ENCODE results near the gene CACNA1S.

Gene CACNA1S

DNA sequence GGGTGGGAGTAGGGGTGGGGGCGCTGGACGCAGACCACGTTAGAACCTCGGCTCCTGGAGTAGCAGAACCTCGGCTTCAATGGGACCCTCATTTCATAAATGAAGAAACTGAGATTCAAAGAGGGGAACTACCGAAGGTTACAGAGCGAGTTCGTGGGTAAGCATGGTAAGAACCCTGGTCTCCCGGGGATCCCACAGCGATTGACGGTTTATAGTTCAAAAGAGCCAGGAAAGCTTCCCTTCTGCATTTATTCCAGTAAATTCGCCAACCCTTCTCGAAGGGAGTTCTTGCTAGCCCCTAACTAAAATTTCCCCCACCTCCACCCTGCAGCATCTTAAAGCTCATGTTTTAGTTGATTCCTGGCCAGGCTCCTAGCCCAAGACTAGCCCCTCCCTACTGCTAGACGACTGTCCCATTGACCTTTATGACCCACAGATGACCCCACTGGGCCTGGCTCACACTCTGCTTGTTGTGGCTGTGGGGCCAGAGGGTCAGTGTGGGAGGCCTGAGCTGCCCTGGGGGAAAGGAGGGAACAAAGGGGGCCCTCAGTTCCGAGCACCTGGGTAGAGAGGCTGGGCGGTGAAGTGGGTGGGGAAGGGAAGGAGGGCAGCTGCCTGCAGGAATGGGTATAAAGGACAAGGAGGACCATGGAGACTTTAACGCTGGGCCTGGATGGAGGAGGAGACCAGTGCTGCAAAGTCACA is 88.2 kb downstream of the CACNA1S start:
- FAIRE-seq = no peak

DNA sequence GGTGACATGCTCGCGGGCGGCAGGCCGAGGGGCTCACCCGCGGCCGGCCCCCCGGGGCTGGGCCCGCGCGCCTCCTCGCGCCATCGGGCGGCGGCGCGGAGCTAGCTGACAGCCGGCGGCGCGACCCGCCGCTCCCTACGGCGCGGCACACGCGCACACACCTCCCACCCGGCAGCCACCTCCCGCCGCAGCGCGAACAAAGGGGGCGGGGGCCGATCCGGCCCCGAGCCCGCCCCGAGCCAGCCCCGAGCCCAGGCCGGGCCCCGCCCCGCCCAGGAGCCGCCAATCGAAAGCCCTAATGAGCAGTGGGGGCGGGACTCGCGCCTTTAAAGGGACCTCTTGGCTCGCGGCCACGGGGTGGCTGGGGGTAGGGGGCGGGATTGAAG is 88.7 kb downstream of the CACNA1S start, which contains the start of gene KIF21B:
Gene KIF21B (minus strand): TSS at position 198 of the 386 bp plus-strand sequence. CDS start 331 bp downstream, outside the sequence.
- no peak for FAIRE-seq

DNA sequence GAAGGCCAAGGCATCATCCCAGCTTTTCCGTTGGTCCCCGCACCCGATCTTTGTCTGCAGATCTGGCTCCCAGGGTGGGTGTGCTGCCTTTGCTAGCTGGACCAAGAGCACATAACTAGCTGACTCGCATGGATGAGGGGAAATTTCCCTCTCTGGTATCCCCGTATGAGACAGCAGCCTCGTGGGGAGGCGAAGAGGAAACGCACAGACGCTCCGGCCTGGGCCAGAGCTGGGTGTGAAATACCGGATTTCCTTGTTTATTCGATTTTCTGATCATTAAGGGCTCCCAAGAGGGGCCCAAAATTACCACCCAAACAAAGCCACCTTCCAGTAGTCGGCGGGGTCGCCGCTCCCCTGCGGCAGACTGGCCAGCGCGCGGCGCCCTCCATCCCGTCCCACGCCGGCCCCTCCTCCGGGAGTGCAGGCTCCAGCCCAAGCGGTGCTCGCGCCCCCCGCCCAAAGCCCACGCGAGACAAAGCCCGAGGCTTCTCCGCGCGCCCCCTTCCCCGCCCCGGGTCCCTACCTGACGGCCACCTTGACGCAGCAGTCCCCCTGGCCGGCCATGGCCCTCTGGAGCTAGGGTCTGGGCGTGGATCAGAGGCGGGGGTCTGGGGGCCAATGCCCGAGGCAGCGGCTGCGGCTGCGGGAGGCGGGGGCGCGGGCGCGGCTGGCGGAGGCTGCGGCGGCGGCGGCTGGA is 89.3 kb downstream of the CACNA1S start:
- FAIRE-seq = no peak

DNA sequence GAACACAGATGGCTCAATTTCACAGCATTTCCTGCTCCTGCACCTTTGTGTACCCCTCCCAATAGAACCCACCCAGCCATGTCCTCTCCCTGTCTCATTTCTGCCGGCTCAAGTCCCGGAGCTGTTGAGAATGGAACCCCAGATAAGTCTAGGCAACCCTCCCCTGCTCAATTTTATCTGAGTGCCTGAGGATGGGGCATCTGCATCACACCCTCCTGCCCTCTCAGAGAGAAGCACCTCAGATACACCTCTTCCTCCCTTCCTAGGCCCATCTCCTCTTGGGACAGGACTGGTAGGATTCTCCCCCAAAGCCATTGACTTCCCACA is 89.8 kb downstream of the CACNA1S start:
- no peak for FAIRE-seq

DNA sequence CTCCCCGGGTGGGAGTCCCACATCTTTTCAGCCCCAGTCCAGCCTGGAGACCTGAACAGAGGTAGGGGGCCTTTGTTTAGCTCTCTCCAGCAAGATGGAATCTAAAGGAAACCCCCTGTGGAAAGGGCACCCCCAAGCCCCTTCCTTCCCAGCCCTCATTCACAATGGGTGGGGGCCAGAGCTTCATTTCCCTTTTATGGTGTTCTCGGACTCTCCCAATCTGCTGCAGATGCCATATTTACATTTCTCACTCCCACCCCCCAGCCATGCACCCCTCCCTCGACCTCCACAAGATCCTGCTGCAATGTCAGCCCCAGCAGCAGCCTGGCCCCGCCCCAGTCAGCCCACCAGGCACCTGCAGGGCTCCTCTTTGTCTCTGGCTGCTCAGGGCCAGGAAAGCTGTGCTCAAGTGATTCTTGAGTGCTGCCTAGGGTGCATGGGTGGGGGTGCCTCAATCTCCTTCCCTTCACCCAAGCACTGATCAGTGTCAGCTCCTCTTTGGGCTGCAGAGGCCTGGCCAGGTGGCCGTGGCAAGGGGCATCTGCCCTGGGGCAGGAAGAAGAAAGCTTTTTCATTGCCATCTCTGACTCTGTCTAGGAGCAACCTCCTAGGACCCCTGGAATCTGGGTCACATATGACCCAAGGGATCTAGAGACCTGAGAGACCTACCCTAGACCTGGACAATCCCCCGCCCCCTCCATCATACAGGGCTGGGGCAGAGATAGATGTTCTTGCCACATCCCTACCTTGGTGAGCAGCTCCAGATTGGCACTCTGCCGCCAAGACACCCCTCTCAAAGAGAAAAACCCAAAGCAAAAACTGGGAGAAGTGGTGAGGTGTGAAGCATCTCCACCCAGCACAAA is 90.4 kb downstream of the CACNA1S start:
- no peak for FAIRE-seq

DNA sequence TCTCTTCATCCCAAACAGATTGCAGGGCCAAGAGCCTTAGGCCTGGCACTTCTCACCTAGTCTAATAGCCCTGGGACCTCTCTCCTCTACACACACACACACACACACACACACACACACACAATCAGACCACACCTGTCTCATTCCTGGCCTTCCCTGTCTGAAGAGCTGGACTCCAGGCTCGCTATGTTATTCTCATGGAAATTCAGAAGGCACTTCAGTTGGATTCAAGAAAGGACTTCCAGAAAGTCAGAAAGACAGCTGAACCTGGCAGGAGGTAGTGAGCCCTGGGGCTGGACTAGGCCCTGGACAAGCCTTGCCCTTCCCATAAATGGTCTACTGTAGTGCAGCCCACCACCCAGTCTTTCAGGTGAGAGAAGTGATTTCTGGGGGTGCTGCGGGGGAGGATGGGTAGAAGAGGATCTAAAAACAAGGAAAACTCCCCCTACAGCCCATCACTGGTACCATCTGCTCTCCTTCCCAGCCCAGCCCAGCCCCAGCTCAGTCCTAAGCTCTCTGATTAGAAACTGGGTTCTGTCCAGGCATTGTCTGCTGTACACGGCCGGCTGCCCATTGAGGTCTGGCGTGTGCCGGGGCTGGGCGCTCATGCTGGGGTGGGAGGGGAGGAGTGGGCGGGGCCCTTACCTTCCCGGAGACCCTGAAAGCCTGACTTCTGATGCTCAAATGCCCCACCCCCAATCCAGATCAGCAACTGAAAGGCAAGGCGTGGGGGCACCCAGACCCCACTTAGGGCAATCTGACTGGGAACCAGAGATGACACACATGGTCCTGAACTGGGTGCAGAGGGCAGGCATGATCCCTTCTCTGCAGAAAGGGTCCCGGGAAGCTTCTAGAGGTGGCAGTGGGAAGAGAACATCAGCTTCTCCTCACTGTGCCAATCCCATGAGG is 91.3 kb downstream of the CACNA1S start:
- no peak for FAIRE-seq

DNA sequence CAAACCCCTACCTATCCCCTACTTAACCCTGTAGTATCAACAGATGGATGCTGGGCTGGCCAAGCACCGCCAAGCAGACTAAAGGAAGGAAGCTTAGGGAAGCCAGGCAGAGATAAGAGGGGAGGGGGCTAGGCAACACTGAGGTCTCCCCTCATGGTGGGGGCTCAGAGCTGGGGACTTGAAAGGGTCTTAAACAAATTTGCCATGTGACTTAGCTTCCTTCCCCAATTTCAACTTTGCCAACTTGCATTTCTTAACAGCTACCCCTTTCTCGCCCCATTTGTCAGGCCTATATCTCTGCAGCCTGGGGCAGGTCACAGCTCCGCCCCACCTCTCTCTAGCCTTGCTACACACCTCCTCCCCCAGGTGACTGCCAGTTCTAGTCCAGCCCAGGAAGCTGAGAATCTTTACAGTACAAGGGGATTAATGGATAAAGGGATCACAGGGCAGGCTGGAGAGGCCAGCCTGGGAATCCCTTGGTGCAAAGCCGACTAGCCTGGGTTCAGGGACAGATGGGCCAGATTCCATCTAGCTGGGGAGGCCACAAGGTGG is 92.1 kb downstream of the CACNA1S start:
- no peak for FAIRE-seq

DNA sequence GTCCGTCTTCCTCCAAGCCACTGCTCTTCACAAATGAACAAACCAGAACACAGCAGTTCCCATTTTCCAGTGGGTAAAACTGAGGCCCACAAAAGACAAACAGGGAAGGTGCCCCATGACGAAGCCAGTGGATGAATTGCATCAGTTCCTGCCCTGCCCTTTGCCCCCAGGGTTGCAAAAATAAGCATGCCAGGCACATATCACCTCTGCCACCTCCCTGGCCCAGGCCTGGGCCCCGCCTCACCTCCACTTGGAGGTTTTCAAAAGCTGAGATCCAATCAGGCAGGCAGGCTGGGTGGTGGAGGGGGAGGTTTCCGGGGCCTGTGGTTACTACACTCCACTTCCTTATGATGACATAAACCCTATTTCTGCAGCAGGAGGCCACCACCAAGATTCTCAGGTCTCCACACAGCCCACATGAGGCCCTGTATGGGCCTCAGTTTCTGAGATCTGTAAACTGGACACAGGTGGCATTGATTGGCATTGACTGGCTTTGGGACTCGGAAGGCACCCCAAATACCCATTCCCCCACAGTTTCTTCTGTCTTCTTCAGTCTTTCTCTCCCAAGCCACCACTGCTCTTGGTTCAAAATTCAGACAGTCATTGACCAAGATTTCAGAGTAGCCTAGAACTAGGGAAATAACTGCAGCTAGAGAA is 92.8 kb downstream of the CACNA1S start:
- no peak for FAIRE-seq

DNA sequence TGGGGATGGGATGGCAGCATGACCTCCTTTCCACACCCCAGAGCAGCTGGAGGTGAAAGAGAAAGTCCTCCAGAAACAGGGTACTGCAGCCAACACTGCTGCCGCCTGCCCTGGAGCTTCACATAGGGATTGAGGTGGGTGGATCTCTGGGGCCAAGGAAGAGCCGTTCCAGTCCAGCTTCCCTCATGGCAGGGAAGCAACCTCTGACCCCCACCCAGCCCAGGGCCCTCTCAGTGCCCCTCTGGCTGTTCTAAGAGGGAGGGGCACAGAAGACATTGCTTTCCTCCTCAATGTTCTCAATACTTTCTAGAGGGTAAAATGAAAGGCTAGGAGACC is 94.4 kb downstream of the CACNA1S start:
- no peak for FAIRE-seq

DNA sequence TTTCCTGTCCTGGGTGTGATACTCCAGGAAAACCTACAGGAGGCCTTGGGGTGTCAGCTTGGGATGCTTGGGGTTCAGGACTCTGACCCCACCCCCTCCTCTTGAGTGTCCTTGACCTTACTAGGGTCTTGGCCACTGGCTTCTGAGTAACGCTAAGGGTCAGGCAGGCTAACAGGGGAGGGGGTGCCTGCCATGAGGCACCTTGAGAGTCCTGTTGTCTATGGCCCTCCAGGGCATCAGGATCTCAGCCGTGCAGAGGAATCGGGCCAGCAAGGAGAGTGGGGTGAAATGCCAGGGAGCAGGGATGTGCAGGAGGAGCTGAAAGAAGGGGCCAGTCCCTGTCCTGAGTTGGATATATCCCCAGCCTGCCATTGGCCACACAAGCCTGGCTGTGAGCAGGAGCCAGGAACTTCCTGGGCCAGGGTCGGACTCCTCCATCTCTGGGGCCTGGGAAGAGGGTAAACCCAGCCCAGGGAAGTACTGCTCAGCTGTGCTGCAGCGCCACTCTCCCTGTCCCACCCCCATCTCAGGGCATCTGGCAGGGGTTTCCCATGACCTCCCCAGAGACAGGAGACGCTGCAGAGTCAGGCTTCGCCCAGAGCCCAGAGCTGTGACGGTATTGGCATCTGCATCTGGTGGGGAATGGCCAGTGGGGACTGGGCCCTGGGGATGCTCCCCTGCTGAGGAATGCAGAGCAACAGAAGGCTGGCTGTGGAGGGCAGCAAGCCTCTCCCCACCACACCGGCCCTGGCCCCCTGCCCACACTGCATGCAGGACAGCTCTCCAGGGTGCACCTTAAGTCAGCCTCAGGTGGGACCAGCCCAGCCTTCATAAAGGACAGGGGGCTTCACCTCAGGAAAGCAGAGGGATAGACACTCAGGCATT is 95.0 kb downstream of the CACNA1S start:
- FAIRE-seq = no peak

DNA sequence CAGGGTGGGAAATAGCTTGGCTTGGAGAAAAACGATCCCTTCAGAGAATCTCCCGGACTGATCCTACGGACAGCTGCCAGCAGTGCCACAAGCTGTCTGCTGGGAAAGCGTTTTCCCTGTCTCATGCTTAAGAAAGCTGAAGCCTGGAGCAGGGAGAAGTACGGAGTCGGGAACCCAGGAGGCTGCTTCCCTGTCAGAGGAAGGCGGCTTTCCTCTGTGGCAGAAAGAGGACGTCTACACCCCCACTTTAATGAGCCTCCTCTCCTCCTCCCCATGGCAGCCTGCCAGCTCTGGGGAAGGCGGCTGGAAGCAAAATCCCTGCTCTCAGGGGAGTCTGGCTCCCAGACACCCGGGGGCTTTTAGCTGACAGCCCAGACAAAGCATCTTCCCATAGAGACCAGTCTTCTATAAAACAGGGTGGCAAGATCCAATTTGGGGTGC is 96.0 kb downstream of the CACNA1S start:
- no peak for FAIRE-seq

DNA sequence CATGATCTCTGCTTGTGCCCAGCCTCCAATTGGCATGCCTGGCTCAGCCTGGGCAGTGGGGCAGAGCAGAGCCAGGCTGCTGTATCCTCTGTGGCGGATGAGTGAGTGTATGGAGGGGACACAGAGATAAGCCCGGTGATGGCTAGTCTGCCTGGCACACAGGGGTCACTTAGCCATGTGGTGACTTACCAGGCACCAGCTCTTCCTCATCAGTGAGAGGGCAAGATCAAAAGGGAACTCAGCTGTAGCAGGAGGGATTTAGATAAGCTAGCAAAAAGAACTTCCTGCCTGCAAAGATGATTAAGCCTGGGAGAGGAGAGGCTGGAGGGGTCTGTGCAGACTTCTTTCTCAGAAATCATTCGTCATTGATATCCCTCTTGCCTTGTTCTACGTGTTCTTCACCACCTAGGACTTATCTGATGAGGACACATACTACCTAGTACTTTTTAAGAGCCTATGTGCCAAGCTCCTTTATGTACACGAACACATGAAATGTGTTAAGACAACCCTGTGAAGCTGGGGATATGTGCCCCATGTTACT is 96.6 kb downstream of the CACNA1S start:
- no peak for FAIRE-seq

DNA sequence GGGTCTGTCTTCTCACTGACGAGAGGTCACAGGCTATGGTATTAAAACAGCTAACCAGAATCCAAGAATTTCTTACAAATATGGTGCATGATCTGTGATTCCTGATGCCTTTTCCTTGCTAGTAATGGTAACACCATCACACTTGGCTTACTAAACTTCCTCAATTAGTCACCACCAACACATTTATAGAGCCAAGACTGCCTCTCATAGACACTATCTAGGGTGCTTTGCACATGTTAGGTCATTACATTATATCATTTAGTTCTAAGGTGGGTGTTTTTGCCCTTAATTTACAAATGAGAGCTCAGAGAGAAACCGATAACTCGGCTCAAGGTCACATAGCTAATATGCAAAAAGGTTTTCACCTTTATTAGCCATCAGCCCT is 97.4 kb downstream of the CACNA1S start:
- FAIRE-seq = no peak

DNA sequence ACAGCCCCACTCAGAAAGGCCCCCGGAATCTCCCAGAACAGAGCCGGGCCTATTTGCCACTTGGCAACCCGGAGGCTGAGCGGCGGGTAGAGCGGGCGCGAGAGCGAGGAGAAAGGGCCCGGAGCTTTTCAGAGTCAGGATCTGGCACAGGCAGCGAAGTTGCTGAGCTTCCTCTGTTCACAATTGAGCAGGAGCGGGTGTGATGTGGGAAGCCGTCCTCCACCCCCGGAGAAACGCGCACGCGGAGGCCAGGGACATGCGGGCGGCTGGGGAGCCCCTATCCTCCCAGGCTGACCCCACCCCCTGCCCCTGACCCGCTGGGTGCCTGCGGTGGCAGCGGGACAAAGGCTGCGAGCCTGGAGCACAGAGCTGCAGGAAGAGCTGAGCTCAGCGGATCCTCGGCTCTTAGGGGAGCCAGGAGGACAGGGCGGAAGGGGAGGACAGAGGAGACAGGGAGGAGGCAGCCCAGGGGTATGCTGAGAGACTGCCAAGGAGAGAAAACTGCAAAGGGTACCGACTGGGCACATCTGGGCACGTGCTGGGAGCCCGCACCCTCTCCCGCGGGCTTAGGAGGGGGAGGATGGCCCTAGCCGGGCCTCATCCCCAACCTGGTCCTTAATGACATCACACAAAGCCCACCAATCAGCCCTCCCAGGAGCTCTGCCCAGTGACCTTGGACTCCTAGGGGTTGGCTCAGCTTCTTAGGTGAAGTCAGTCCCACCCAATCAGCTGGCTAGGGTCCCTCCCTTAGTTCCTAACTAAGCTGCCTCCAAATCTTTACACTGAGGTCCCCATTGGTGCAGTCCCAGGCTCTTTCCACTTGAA is 98.0 kb downstream of the CACNA1S start:
- no peak for FAIRE-seq

DNA sequence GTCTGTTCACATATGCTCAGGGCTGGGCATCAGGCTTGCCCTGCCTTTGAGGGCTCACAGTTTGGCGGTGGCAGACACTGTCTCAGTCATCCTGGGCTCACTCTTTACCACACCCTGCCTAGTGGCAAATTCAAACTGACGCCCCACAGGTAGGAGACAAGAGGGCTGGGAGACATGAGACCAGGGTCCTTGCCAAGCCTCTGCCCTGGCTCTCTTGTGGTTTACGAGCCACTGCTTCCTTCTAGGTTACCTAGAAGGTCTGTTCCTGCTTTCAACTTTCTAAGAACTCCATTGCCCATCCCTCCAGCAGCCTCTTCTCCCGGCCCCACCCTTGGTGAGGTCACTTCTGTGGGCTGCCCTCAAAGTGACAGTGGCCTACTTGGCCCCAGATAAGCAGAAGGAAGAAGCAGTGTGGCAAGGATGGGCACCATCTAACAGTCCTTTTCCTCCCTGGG is 99.2 kb downstream of the CACNA1S start:
- no peak for FAIRE-seq

DNA sequence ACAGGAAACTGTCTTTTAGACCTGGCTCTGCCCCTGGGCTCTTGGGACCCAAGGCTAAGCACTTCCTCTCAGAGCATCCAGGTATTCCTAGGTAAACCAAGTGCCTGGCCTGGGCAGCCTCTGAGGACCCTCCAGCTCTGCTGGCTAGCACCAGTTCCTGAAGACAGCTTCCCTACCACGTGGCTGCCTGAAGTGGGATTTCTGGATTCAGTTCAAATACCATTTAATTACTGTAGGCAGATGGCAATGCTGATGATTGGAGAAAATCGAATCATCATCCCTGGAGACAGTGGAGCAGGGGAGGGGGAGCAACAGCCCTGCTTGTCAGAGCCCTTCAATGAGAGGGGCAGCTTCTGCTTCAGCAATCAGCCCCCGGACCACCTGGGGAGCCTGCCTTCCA is 100.6 kb downstream of the CACNA1S start:
- no peak for FAIRE-seq

DNA sequence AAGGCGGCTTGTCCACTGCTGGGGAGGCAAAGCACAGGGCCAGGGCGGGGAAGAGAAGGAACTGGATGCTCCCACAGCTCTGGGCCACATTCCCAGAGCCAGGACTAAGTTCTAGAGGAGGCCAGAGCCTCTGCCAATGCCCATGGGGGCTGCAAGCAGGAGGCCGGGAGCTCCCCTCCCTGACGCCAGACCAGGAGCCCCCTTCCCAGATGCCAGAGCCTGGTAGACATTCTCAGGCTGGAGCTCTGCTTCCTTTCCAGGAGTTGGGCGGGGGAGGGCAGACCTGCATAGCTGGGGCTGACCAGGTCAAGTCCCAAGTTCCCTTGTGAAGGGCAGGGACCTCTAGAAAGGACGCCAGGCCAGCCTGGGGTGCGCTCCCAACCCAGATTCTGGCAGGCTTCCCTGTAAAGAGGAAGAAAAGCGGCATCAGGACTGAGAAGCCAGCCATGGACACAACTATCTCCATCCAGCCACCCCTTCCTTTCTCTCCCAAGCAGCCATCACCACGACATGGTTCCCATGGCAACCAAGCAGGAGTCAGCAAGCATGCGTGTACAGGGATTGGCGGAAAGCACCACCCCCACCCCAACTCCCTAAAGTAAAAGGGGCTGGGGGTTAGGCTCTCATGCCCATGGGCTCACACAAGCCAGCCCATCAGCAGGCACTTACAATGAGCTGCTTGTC is 102.1 kb downstream of the CACNA1S start:
- no peak for FAIRE-seq

DNA sequence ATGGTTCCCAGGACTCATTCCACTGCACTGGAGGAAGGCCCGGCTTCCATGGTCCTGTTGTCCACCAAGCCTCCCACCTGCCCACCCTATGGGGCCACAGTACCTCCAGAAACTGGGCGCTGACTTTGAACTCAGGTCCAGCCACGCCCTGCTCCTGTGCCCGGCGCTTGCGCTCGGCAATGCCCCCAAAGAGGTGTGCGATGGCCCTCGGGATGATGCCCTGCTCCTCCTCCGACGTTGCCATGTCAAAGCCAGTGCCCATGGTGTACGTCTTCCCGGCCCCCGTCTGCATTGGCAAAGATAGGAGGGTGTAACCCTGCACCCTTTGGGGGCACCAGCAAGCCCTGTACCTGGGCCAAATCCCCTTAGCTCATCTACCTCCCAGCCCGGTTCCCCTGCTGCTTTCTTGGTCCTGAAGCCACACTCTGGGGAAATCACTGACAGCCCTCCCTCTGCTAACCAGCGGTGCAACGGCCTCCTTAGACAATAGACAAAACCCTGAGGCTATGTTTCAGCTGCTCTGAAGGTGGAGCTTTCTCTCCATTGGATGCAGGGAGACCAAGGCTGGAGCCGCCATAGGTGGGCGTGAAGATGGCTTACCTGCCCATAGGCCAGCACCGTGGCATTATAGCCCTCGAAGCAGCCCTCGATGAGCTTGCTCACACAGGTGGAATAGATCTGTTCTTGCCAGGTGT is 103.4 kb downstream of the CACNA1S start:
- no peak for FAIRE-seq
